Esophagus squamous epithelium (tissue), 4 donors: Measurements from ENCODE around the gene TCEAL9.

Experiments used
- POLR2A ChIP-seq, 4 donors: fragments of 450-650 bp; IDR thresholded peaks; one replicate each; pipeline ENCODE4 v1.6.1; 2017; ENCODE audit warnings: antibody characterized with exemption in 4 of 4, mild to moderate bottlenecking in 4 of 4, moderate library complexity in 3 of 4
- TF ChIP-seq, protein P1 (sequence below), 6 experiments: fragments of 450-650 bp in 4 of 6; fragments of 200-600 bp in 2 of 6; sonication (generic) in 2 of 6; IDR thresholded peaks; one replicate each; pipeline ENCODE4 v1.5.1; 2016 to 2019; ENCODE audit warnings: antibody characterized with exemption in 6 of 6, mild to moderate bottlenecking in 4 of 6, moderate library complexity in 4 of 6

DNA sequence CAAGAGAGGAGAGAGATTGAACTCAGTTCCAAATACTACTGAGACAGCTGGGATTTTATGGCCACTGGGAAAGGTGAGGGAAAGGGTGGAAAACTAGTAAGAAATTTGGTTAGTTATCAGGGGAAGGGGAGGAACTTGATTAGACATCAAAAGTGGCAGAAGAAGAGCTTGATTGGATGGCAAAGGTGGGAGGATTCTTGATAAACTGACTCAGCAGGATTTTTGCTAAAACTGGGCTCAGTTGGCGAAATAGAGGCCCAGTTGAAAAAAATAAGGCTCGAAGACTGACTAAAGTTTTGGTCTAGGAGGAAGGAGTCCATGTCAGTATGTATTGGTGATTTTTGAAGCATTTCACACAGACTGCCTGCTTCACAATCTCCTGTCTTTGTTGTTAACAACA, 30.0 kb downstream of the TCEAL9 start:
- TF ChIP-seq, protein P1, sequence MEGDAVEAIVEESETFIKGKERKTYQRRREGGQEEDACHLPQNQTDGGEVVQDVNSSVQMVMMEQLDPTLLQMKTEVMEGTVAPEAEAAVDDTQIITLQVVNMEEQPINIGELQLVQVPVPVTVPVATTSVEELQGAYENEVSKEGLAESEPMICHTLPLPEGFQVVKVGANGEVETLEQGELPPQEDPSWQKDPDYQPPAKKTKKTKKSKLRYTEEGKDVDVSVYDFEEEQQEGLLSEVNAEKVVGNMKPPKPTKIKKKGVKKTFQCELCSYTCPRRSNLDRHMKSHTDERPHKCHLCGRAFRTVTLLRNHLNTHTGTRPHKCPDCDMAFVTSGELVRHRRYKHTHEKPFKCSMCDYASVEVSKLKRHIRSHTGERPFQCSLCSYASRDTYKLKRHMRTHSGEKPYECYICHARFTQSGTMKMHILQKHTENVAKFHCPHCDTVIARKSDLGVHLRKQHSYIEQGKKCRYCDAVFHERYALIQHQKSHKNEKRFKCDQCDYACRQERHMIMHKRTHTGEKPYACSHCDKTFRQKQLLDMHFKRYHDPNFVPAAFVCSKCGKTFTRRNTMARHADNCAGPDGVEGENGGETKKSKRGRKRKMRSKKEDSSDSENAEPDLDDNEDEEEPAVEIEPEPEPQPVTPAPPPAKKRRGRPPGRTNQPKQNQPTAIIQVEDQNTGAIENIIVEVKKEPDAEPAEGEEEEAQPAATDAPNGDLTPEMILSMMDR (IDR thresholded peaks at IDR 0.05) = no peak
- TF ChIP-seq POLR2A (IDR thresholded peaks at IDR 0.05) = no peak
